Endometrium (tissue), 2 donors: Measurements from ENCODE around the gene F2RL3.

Source experiments
- FAIRE-seq: peaks from 2 replicates; lab custom pipeline; 2012; peaks lifted over from hg19 to GRCh38; lab: Jason Lieb, UNC
- donor health status: control.
- donor health status: control.

The F2RL3 gene

GRCh38 chr19:16875584-16876555 lies 12.9 kb upstream of the F2RL3 start:
- FAIRE-seq = no peak

- no peak for FAIRE-seq
Observed at GRCh38 chr19:16876904-16877361, 11.9 kb upstream of the F2RL3 start.

- no peak for FAIRE-seq
Observed at GRCh38 chr19:16877581-16877980, 11.2 kb upstream of the F2RL3 start.

- no peak for FAIRE-seq
Observed at GRCh38 chr19:16878181-16878965, 10.4 kb upstream of the F2RL3 start.

GRCh38 chr19:16880884-16881554 lies 7.8 kb upstream of the F2RL3 start:
- FAIRE-seq = no peak

- FAIRE-seq = no peak
Observed at GRCh38 chr19:16882146-16882545, 6.7 kb upstream of the F2RL3 start.

- no peak for FAIRE-seq
Observed at GRCh38 chr19:16883522-16883921, 5.3 kb upstream of the F2RL3 start.

- no peak for FAIRE-seq
Observed at GRCh38 chr19:16885166-16885565, 3.6 kb upstream of the F2RL3 start.

GRCh38 chr19:16886305-16886880 lies 2.4 kb upstream of the F2RL3 start:
- no peak for FAIRE-seq

- no peak for FAIRE-seq
Observed at GRCh38 chr19:16887353-16888265, 1.2 kb upstream of the F2RL3 start.

GRCh38 chr19:16889366-16889882 lies 625 bp downstream of the F2RL3 start:
- FAIRE-seq = no peak

- no peak for FAIRE-seq
Observed at GRCh38 chr19:16889883-16890460, 1.2 kb downstream of the F2RL3 start.

GRCh38 chr19:16890461-16891184 lies 1.8 kb downstream of the F2RL3 start:
- FAIRE-seq = no peak

- no peak for FAIRE-seq
Observed at GRCh38 chr19:16891696-16892382, 3.0 kb downstream of the F2RL3 start.

- FAIRE-seq = no peak
Observed at GRCh38 chr19:16892436-16892835, 3.6 kb downstream of the F2RL3 start.

- no peak for FAIRE-seq
Observed at GRCh38 chr19:16892868-16893685, 4.3 kb downstream of the F2RL3 start.

- no peak for FAIRE-seq
Observed at GRCh38 chr19:16893686-16893989, 4.8 kb downstream of the F2RL3 start.

GRCh38 chr19:16894080-16894479 lies 5.3 kb downstream of the F2RL3 start:
- no peak for FAIRE-seq
